NK-92 treated with Interleukin-12 subunit alpha and Interleukin-12 subunit beta, amount 100 ng/mL, for 24 hours (cell line): ENCODE data around the gene INMT.

Source experiments
- DNase-seq: peaks from one replicate; lab custom pipeline; 2025; lab: John Stamatoyannopoulos, UW

Gene INMT

DNA sequence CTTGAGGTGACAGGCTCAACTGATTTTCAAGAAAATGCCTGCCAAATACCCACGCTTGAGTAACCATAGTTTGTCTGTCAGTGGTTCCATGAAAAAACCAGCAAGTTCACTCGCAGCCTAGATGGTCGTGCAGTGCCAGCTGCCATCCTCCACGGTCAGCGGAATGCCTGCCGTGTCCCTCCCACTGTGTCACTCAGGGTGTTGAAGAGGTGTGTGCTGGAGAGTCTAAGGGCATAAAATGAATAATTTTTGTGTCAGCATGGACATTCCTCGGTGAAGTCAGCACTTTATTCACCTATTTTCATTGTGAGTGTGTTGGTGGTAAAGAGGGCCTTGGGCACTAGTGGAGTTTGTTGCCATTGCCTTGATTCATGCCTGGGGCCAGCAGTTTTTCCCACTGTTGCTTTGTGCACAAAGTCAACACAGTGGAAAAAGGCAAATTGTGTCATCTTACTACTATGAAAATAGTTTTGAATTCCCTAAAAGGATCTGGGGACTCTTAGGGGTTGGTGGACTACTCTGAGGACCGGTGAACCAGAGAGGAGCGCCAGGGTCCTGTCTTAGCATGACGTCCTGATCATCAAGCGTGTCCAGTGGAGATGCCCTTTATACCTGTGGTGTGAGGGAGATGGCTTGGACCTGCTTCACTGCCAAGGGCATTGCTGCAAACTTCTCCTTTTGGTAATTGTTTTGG, 36.9 kb downstream of the INMT start:
- no peak for DNase-seq

GRCh38 chr7:30789334-30789711, 37.4 kb downstream of the INMT start:
- DNase-seq, result no peak

DNA sequence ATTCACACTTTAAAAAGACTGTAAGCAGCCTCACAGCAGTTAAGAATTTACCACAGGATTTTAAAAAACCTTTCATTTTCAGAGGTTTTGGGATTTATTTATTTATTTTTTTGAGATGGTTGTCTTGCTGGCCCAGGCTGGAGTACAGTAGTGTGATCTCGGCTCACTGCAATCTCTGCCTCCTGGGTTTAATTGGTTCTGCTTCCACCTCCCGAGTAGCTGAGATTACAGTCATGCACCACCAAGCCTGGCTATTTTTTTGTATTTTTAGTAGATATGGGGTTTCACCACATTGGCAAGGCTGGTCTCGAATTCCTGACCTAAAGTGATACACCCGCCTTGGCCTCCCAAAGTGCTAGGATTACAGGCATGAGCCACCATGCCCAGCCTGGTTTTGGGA, 38.4 kb downstream of the INMT start:
- no peak for DNase-seq

DNA sequence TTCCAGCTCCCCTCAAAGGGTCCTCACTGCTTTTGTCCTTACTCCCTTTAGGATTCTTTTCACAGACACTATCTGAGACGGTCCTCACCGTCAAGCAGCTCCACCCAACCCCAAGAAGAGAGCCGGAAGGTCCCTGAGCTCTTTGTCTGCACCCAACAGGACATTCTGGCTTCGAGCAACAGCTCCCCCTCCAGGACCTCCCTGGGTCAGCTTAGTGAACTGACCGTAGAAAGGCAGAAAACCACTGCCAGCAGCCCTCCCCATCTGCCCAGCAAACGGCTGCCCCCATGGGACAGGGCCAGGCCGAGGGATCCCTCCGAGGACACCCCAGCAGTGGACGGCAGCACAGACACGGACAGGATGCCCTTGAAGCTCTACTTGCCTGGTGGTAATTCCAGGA, 39.2 kb downstream of the INMT start:
- DNase-seq, result no peak

- no peak for DNase-seq
These were observed 43.4 kb downstream of the INMT start for GRCh38 chr7:30795161-30795948.

DNA sequence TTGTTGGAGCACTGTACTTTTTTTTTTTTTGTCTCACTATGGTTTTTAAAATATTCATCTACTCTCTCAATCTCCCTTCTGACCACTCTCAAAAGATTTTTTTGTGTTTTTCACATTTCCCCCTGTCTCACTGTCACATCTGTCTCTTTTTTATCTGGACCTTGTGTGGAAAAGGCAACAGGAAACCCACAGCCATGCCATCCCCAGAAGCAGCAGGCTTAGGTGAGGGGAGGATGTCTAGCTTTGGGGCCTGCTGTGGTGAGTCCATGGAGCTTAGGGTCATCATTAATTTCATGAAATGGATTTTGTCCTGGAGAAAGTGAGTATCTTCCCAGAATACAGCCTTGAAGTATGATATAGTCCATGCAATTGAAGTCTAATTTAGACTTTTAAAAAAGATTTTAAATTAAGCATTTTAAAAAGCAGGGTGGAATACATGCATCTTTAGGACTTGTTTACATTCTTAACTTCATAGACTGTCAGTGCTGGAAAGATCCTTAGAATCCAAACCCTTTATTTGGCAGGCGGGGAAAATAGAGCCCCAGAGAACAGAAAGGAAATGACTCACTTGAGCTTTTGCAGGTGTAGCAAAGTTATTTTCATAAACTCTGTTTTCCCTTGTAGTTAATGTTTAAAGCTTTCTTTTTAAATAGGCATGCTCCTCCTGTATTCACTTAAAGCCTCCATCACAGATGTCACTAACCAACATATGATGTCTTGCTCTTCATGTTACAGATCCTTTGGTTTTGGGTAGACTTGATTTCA, 44.4 kb downstream of the INMT start:
- no peak for DNase-seq

GRCh38 chr7:30797176-30798040, 45.5 kb downstream of the INMT start:
- no peak for DNase-seq

DNA sequence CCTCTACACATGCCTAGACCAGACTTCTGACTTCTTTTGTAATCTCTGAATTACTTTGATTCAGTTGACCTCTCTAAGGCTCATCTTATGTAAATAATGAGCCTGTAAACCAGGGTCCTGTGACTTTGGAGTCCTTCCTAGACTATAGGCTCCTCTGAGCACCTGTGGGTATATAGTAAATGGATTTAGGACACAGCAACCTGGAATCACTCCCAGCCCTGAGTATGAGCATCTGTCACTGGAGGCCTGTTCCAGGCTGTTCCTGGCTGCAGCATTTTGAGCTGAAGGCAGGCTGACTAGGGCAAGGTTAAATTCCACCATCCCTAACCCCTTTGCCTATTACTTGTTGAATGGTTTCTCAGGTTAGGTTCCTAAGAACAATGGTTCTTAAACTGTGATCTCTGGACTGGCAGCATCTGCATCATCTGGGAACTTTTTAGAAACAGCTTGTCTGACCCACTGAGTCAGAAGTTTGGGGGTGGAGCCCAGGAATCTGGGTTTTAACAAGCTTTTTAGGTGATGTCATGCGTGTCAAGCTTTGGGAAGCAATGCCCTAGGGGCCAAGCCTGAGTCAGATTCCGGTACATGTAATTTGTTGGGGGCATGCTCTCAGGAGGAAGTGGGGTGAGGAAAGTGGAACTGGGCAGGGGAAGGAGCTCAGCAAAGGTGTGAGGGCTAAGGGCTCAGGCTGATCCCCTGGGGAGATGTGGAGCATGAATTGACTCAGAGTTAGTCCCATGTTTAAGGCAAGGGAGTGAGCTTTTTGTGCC, 47.5 kb downstream of the INMT start:
- DNase-seq, result no peak

GRCh38 chr7:30799976-30800661, 48.2 kb downstream of the INMT start:
- DNase-seq, result no peak

DNA sequence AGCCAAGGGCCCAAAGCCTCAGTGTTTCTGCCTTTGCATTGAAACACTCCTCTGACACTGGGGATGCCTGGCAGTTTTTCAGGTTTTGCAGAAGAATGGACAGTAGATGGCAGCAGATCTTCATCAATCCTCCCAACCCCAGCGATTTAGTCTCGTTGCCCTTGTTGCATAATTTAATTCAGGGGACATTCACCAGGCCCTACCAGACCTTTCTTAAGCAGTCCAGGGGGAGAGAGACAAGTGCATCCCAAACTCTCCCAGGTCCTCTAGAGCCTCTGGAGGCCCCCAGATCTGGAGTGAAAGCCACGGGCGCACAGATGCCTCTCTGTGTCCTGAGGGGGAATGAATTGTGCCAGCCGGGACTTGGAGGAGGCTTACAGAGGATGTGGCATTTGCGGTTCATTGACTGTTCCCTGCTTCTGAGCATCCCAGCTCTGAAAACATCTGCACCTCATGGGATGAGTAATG, 48.9 kb downstream of the INMT start:
- no peak for DNase-seq

DNA sequence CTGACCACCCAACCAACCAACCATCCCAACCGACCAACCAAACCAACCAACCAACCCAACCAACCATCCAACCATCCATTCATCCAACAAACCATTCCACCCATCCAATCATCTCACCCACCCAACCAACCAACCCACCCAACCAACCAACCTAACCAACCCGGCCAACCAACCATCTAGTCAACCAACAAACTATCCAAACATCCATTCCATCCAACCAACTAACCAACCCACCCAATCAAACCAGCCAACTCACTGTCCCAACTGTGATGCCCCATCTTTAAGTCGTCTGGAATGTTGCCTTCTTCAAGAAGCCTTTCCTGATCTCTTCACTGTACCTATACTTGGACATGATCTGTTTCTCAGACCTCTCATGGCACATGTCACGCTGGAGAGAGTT, 50.9 kb downstream of the INMT start:
- no peak for DNase-seq

DNA sequence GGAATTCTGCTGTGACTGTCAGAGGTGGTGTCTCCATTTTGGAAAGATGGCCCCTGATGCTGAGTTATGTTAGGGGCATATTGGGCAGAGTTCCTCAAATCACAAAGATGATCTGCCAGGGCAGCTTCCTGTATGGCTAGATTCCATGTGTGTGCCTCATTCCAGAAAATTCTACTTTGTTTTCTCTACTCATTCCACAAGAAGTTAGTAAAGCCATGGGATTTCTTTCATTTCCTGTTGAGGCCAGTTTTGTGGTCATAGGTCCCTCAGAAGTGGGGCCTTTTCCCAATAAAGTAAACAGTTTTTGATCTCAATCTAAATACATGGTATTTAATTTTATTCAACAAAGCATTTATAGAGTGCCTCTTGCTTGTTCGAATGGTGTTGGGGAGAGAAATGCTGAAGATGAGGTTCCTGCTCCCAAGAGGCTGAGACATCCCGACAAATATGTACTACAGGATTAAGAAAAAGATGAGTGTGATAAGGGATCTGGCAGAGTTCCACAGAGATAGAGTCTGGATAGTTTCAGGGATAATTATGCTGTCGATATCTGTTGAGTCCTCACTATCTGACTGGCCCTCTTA, 52.2 kb downstream of the INMT start:
- no peak for DNase-seq

- no peak for DNase-seq
These were observed 53.3 kb downstream of the INMT start for GRCh38 chr7:30805081-30805691.

DNA sequence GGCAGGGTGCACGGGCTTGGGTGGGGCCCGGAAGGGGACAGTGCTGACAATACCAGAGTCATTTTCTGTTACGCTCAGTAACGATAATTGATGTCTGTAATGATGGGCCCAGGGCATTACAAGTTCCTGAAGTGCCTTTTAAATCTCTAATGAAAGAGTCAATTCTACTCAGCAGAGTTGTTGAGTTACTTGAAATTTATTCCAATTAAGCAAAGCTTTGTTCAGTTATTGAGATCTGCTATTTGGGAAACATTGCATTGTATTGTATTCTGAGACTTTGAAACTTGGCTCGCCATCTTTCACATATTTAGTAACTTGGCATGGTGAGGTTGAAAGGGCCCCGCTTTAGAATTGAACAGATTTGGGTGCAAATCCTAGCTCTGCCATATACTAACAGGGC, 54.0 kb downstream of the INMT start:
- DNase-seq, result no peak
